CD8-positive, alpha-beta memory T cell (primary cell): ENCODE data around the gene IMPA2. TPM values are rescaled to one million over a fixed set of nuclear protein-coding genes. Genes with fewer than 3 reads are reported as not detected.
"Not testable (repeated sequence)": the region's sequence is repeated elsewhere in the genome, so short reads cannot be mapped to it uniquely, and the experiment has no call there.

Source experiments
- CTCF ChIA-PET: fragments of 350-600 bp; sonication (Branson Sonifier 250); formaldehyde crosslinking; loops from one replicate; lab custom pipeline; 2021; ENCODE audit warnings: antibody characterized with exemption; lab: Charles Lee
- POLR2A ChIA-PET: fragments of 350-600 bp; sonication (Branson Sonifier 250); formaldehyde crosslinking; loops from one replicate; lab custom pipeline; 2021; ENCODE audit warnings: antibody characterized with exemption; lab: Charles Lee
- DNase-seq, 5 donors: peaks; one replicate each; pipeline versions ENCODE4 v3.0.0 to v3.0.0-alpha.2; 2020 to 2022; ENCODE audit warnings: mixed read lengths in 1 of 5
- H3K27ac ChIP-seq: one replicate; pipeline ENCODE4 v1.7.0; 2013; ENCODE audit warnings: low read depth, mild to moderate bottlenecking, low read length, moderate library complexity
- H3K27me3 ChIP-seq: 2 replicates; pipeline ENCODE4 v1.7.0; 2013; ENCODE audit warnings: low read length, mild to moderate bottlenecking; ENCODE audit not compliant: insufficient read depth, poor library complexity, severe bottlenecking
- H3K36me3 ChIP-seq: 2 replicates; pipeline ENCODE4 v1.7.0; 2013; ENCODE audit warnings: mild to moderate bottlenecking, low read length, moderate library complexity; ENCODE audit not compliant: insufficient read depth
- H3K4me1 ChIP-seq: 2 replicates; pipeline ENCODE4 v1.7.0; 2013; ENCODE audit warnings: mild to moderate bottlenecking, low read length, moderate library complexity; ENCODE audit not compliant: insufficient read depth
- H3K4me3 ChIP-seq: 2 replicates; pipeline ENCODE4 v1.7.0; 2013; ENCODE audit warnings: mild to moderate bottlenecking, low read length
- H3K9me3 ChIP-seq: 2 replicates; pipeline ENCODE4 v1.7.0; 2013; ENCODE audit warnings: mild to moderate bottlenecking, low read length
- H3K27ac Mint-ChIP-seq, 8 donors: one replicate each; pipeline ENCODE4 v1.8.0; 2020 to 2021; ENCODE audit warnings: mixed read lengths in 8 of 8, mild to moderate bottlenecking in 6 of 8, inconsistent platforms in 3 of 8, moderate library complexity in 3 of 8
- H3K27me3 Mint-ChIP-seq, 2 donors: one replicate each; pipeline ENCODE4 v1.8.0; 2020 to 2021; ENCODE audit warnings: mixed read lengths in 2 of 2, mild to moderate bottlenecking in 1 of 2, moderate library complexity in 1 of 2
- H3K36me3 Mint-ChIP-seq, 3 donors: one replicate each; pipeline ENCODE4 v1.8.0; 2020 to 2021; ENCODE audit warnings: mixed read lengths in 3 of 3, inconsistent platforms in 1 of 3, mild to moderate bottlenecking in 1 of 3
- H3K4me1 Mint-ChIP-seq, 3 donors: one replicate each; pipeline ENCODE4 v1.8.0; 2020 to 2021; ENCODE audit warnings: mixed read lengths in 3 of 3, inconsistent platforms in 1 of 3, mild to moderate bottlenecking in 1 of 3
- H3K4me3 Mint-ChIP-seq, 7 donors: one replicate each; pipeline ENCODE4 v1.8.0; 2020 to 2021; ENCODE audit warnings: mixed read lengths in 7 of 7, mild to moderate bottlenecking in 6 of 7, moderate library complexity in 4 of 7, inconsistent platforms in 2 of 7
- H3K9me3 Mint-ChIP-seq, 5 donors: one replicate each; pipeline ENCODE4 v1.8.0; 2020 to 2022; ENCODE audit warnings: mixed read lengths in 5 of 5, mild to moderate bottlenecking in 3 of 5, moderate library complexity in 2 of 5, inconsistent platforms in 1 of 5
- polyA plus RNA-seq: library from polyadenylated mRNA; unstranded; fragments of 300-500 nt; fragmentation: Illumina TruSeq; gene quantifications from one replicate; pipeline ENCODE4 v1.2.3, GENCODE V29; 2021
- total RNA-seq, 2 experiments: library from RNA; stranded (reverse); gene quantifications; one replicate each; pipeline ENCODE4 v1.2.3, GENCODE V29; 2021

IMPA2 gene
- total and polyA plus RNA-seq, 3 experiments from 2014 or later: 6.2 to 14.0 (median 13.3) TPM

GRCh38 chr18:11945834-11946659, 35.3 kb upstream of the IMPA2 start:
- not testable (repeated sequence) for DNase-seq, H3K36me3 ChIP-seq, H3K4me1 ChIP-seq, H3K27ac ChIP-seq, H3K9me3 Mint-ChIP-seq, H3K4me3 ChIP-seq, H3K27me3 ChIP-seq, H3K36me3 Mint-ChIP-seq, H3K27me3 Mint-ChIP-seq, H3K9me3 ChIP-seq
- ChIA-PET POLR2A (interaction anchor here (0.6 to 2.1 kb wide), 3 partner anchors 35 to 97 kb away, joined by 3 to 8 read pairs (median 4); partner anchors contain the start of genes IMPA2 and MPPE1), CTCF (interaction anchor here (0.7 to 5.4 kb wide), 4 partner anchors 8 to 93 kb away, joined by 3 to 30 read pairs (median 6); no protein-coding TSS in a partner anchor)
- H3K27ac Mint-ChIP-seq: peak overlapping the region in 1 of 8 donors; percentile 66
- peak overlapping the region in 2 of 7 donors; percentile 61 to 90 for H3K4me3 Mint-ChIP-seq
- peaks cover 9 to 16% (median 12%) of the 10 kb centered on the region in 3 donors for H3K4me1 Mint-ChIP-seq

GRCh38 chr18:11946756-11947155, 34.6 kb upstream of the IMPA2 start:
- Histone ChIP-seq H3K27me3 (no peaks in the 10 kb centered on the region), H3K9me3 (no peaks in the 10 kb centered on the region), H3K27ac (no peak overlapping the region), H3K4me1 (peaks cover 9% of the 10 kb centered on the region), H3K36me3 (no peaks in the 10 kb centered on the region), H3K4me3 (no peak overlapping the region)
- CTCF ChIA-PET: interaction anchor here (0.7 to 7.7 kb wide), 4 partner anchors 8 to 92 kb away, joined by 4 to 36 read pairs (median 19); no protein-coding TSS in a partner anchor
- Mint-ChIP-seq H3K27ac (peak overlapping the region in 4 of 8 donors; percentile 8 to 66 (median 38)), H3K4me1 (peaks cover 9 to 16% (median 12%) of the 10 kb centered on the region in 3 donors), H3K9me3 (no peaks in the 10 kb centered on the region), H3K27me3 (peaks cover 0 to 2% of the 10 kb centered on the region in 2 donors), H3K36me3 (no peaks in the 10 kb centered on the region), H3K4me3 (peak overlapping the region in 6 of 7 donors; percentile 78 to 96 (median 87))
- no peak for DNase-seq
- POLR2A ChIA-PET: interaction anchor here (0.6 to 2.1 kb wide), 3 partner anchors 34 to 97 kb away, joined by 3 to 8 read pairs (median 4); partner anchors contain the start of genes IMPA2 and MPPE1

- peak; percentile 13 to 74 (median 47) for DNase-seq
- peaks cover 9 to 16% (median 12%) of the 10 kb centered on the region in 3 donors for H3K4me1 Mint-ChIP-seq
- peaks cover 0 to 2% of the 10 kb centered on the region in 2 donors for H3K27me3 Mint-ChIP-seq
- Histone ChIP-seq H3K27ac (peak overlapping the region; percentile 51), H3K4me3 (peak overlapping the region; percentile 56), H3K36me3 (no peaks in the 10 kb centered on the region), H3K9me3 (no peaks in the 10 kb centered on the region), H3K27me3 (no peaks in the 10 kb centered on the region), H3K4me1 (peaks cover 9% of the 10 kb centered on the region)
- H3K27ac Mint-ChIP-seq: peak overlapping the region in 6 of 8 donors; percentile 51 to 91 (median 79)
- CTCF ChIA-PET: interaction anchor here (2.0 to 7.7 kb wide), 3 partner anchors 10 to 92 kb away, joined by 8 to 36 read pairs (median 30); no protein-coding TSS in a partner anchor
- peak overlapping the region; percentile 78 to 96 (median 84) for H3K4me3 Mint-ChIP-seq
- no peaks in the 10 kb centered on the region for H3K36me3 Mint-ChIP-seq
- POLR2A ChIA-PET: interaction anchor here (1.7 to 2.1 kb wide), 2 partner anchors 33 to 39 kb away, joined by 4 to 8 read pairs; partner anchors contain the start of genes IMPA2 and MPPE1
- H3K9me3 Mint-ChIP-seq: no peaks in the 10 kb centered on the region
Observed at GRCh38 chr18:11947214-11948191, 33.8 kb upstream of the IMPA2 start.

- DNase-seq: no peak
- Mint-ChIP-seq H3K27me3 (peaks cover 0 to 2% of the 10 kb centered on the region in 2 donors), H3K36me3 (no peaks in the 10 kb centered on the region), H3K4me1 (peaks cover 9 to 16% (median 12%) of the 10 kb centered on the region in 3 donors), H3K27ac (peak overlapping the region in 4 of 8 donors; percentile 10 to 52 (median 49)), H3K9me3 (no peaks in the 10 kb centered on the region), H3K4me3 (peak overlapping the region in 6 of 7 donors; percentile 1 to 61 (median 16))
- CTCF ChIA-PET: interaction anchor here (1.5 to 7.7 kb wide), 3 partner anchors 11 to 47 kb away, joined by 4 to 36 read pairs (median 30); no protein-coding TSS in a partner anchor
- H3K4me1 ChIP-seq: peaks cover 9% of the 10 kb centered on the region
- no peaks in the 10 kb centered on the region for H3K27me3 ChIP-seq
- no peaks in the 10 kb centered on the region for H3K9me3 ChIP-seq
- no peak overlapping the region for H3K27ac ChIP-seq
- POLR2A ChIA-PET: no interaction called here
- H3K4me3 ChIP-seq: no peak overlapping the region
- H3K36me3 ChIP-seq: no peaks in the 10 kb centered on the region
Observed at GRCh38 chr18:11948852-11949523, 32.3 kb upstream of the IMPA2 start.

- no peaks in the 10 kb centered on the region for H3K36me3 Mint-ChIP-seq
- CTCF ChIA-PET: interaction anchor here (1.3 to 7.7 kb wide), 2 partner anchors 13 to 44 kb away, joined by 3 to 36 read pairs; no protein-coding TSS in a partner anchor
Observed at GRCh38 chr18:11950824-11951223, 30.5 kb upstream of the IMPA2 start.

GRCh38 chr18:11951390-11951851, 29.9 kb upstream of the IMPA2 start:
- no peak for DNase-seq
- CTCF ChIA-PET: interaction anchor here (7.7 kb wide), 1 partner anchor 14 kb away, joined by 36 read pairs; no protein-coding TSS in a partner anchor
- Histone ChIP-seq H3K9me3 (no peaks in the 10 kb centered on the region), H3K27me3 (no peaks in the 10 kb centered on the region), H3K4me1 (peaks cover 9% of the 10 kb centered on the region), H3K36me3 (no peaks in the 10 kb centered on the region), H3K4me3 (no peak overlapping the region), H3K27ac (no peak overlapping the region)
- POLR2A ChIA-PET: interaction anchor here (0.6 kb wide), 1 partner anchor 19 kb away, joined by 8 read pairs; no protein-coding TSS in a partner anchor
- peak overlapping the region in 1 of 8 donors; percentile 86 for H3K27ac Mint-ChIP-seq
- H3K27me3 Mint-ChIP-seq: peaks cover 0 to 1% of the 10 kb centered on the region in 2 donors
- H3K36me3 Mint-ChIP-seq: peaks cover 0 to under 1% (median 0%) of the 10 kb centered on the region in 3 donors
- peaks cover 0 to 3% (median under 1%) of the 10 kb centered on the region in 5 donors for H3K9me3 Mint-ChIP-seq
- peak overlapping the region in 1 of 7 donors; percentile 59 for H3K4me3 Mint-ChIP-seq
- H3K4me1 Mint-ChIP-seq: peaks cover 8 to 15% (median 11%) of the 10 kb centered on the region in 3 donors

More at GRCh38 chr18:11950824-11951223, 30.5 kb upstream of the IMPA2 start:
- Histone ChIP-seq H3K36me3 (no peaks in the 10 kb centered on the region), H3K4me3 (no peak overlapping the region), H3K27ac (no peak overlapping the region), H3K27me3 (no peaks in the 10 kb centered on the region), H3K9me3 (no peaks in the 10 kb centered on the region), H3K4me1 (peaks cover 9% of the 10 kb centered on the region)
- Mint-ChIP-seq H3K4me3 (no peak overlapping the region), H3K4me1 (peaks cover 9 to 16% (median 12%) of the 10 kb centered on the region in 3 donors), H3K9me3 (peaks cover 0 to 2% (median 0%) of the 10 kb centered on the region in 5 donors), H3K27ac (peak overlapping the region in 1 of 8 donors; percentile 47), H3K27me3 (peaks cover 0 to 1% of the 10 kb centered on the region in 2 donors)
- POLR2A ChIA-PET: no interaction called here
- DNase-seq: no peak
